Right lobe of liver (tissue), 6 donors: Measurements from ENCODE around the gene EXOC7. TPM values are rescaled to one million over a fixed set of nuclear protein-coding genes. Genes with fewer than 3 reads are reported as not detected.
"Not testable (repeated sequence)": the region's sequence is repeated elsewhere in the genome, so short reads cannot be mapped to it uniquely, and the experiment has no call there.

ENCODE experiments used
- ATAC-seq, 4 donors: fragments of 200-7000 bp; cut with Tn5 transposase; one replicate each; pipeline ENCODE4 v1.9.1; 2020; ENCODE audit warnings: mild to moderate bottlenecking in 4 of 4, moderate library complexity in 4 of 4
- DNase-seq, 3 donors: peaks; one replicate each; pipeline ENCODE4 v3.0.0-alpha.2; 2020
- H3K27ac ChIP-seq, 3 donors: fragments of 200-600 bp; one replicate each; pipeline ENCODE4 v1.8.0; 2022
- H3K27me3 ChIP-seq, 2 donors: fragments of 200-600 bp; one replicate each; pipeline ENCODE4 v1.8.0; 2022
- H3K36me3 ChIP-seq, 4 donors: fragments of 200-600 bp; sonication (generic) in 1 of 4; one replicate each; pipeline versions ENCODE4 v1.5.1 to v1.8.0; 2017 to 2022; ENCODE audit warnings: control low read depth in 1 of 4
- H3K4me1 ChIP-seq, 4 donors: fragments of 200-600 bp; sonication (generic) in 1 of 4; one replicate each; pipeline versions ENCODE4 v1.5.1 to v1.8.0; 2017 to 2022; ENCODE audit warnings: control low read depth in 1 of 4
- H3K4me3 ChIP-seq, 3 donors: fragments of 200-600 bp; one replicate each; pipeline ENCODE4 v1.8.0; 2022
- H3K9me3 ChIP-seq, 4 donors: fragments of 200-600 bp; sonication (generic) in 1 of 4; one replicate each; pipeline versions ENCODE4 v1.5.1 to v1.8.0; 2017 to 2022; ENCODE audit warnings: control low read depth in 1 of 4
- POLR2A ChIP-seq: fragments of 450-650 bp; IDR thresholded peaks from one replicate; pipeline ENCODE4 v1.6.1; 2017; ENCODE audit warnings: antibody characterized with exemption, mild to moderate bottlenecking
- whole genome bisulfite sequencing: methylation state at CpG from one replicate; pipeline ENCODE4 v1.1.6; 2018; ENCODE audit warnings: low coverage, low lambda C conversion rate; ENCODE audit not compliant: insufficient coverage; ENCODE audit errors: missing lambda C conversion rate; 5-methylcytosine and 5-hydroxymethylcytosine counted together
- intact Hi-C, 2 donors: fragments of 100-400 bp; cut with DNase I; formaldehyde crosslinking; loops; one replicate each; pipeline versions ENCODE4 v1.11.2 to v1.14.1; 2022
- total RNA-seq, 6 experiments: library from RNA; depleted of rRNA in 2 of 6; stranded (reverse); fragments of >200 nt in 2 of 6; fragmentation: NEBNext Ultra II Directional in 3 of 6; extraction: Animal tissue kit (Norgen Biotek cat#: 25700) in 3 of 6; gene quantifications; one replicate each; pipeline versions ENCODE4 v1.1.0 to v1.2.4, GENCODE V29; 2016 to 2023
- TF ChIP-seq, protein P1 (sequence below), 4 donors: fragments of 200-600 bp in 3 of 4; fragments of 450-650 bp in 1 of 4; IDR thresholded peaks; one replicate each; pipeline versions ENCODE4 v1.5.1 to v1.8.0; 2016 to 2022; ENCODE audit warnings: antibody characterized with exemption in 4 of 4, mild to moderate bottlenecking in 2 of 4
- donor health status: DM: no; HTN: yes; CAD: no.
- donor health status: DM: no; HTN: no; CAD: no.
- donor health status: DM: no; HTN: no; CAD: no.
- donor health status: DM: no; HTN: yes; CAD: no.
- donor health status: DM: no; HTN: yes; CAD: no.

EXOC7 gene
- total RNA-seq, 6 experiments from 2014 or later: 38.5 to 57.9 (median 50.6) TPM

DNA sequence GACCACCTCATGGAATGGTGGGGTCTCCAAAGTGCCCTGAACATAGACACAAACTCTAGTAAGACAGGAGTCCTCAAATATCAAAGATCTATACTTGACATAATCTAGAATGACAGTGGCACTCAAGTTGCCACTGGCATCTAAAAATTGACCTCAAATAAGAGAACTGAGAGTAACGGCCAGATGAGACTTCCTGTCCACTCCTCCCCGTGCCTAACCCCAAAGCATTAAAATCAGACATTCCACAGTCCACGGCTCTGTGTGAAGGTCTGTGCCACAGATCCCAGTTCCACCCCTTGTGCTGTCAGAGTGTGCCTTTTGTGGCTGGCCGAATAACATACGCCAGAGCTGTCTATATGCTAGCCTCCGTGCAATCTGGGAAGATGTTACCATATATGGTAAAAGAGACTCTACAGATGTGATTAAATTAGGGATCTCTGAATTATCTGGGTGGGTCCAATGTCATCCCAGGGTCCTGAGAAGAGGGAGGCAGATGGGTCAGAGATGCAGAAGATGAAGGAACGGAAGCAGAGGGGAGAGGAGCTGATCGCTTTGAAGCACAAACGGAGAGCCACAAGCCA, 55.5 kb downstream of the EXOC7 start:
- 84% methylated on average over 7 of the region's 9 CpGs for WGBS
- Histone ChIP-seq H3K9me3 (no peaks in the 10 kb centered on the region), H3K27me3 (no peaks in the 10 kb centered on the region), H3K4me1 (no peaks in the 10 kb centered on the region), H3K27ac (no peak overlapping the region), H3K4me3 (no peak overlapping the region), H3K36me3 (peaks cover 0 to 91% (median 50%) of the 10 kb centered on the region in 4 donors)
- no peak for ATAC-seq
- no peak for DNase-seq
- TF ChIP-seq, protein P1, sequence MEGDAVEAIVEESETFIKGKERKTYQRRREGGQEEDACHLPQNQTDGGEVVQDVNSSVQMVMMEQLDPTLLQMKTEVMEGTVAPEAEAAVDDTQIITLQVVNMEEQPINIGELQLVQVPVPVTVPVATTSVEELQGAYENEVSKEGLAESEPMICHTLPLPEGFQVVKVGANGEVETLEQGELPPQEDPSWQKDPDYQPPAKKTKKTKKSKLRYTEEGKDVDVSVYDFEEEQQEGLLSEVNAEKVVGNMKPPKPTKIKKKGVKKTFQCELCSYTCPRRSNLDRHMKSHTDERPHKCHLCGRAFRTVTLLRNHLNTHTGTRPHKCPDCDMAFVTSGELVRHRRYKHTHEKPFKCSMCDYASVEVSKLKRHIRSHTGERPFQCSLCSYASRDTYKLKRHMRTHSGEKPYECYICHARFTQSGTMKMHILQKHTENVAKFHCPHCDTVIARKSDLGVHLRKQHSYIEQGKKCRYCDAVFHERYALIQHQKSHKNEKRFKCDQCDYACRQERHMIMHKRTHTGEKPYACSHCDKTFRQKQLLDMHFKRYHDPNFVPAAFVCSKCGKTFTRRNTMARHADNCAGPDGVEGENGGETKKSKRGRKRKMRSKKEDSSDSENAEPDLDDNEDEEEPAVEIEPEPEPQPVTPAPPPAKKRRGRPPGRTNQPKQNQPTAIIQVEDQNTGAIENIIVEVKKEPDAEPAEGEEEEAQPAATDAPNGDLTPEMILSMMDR (IDR thresholded peaks at IDR 0.05): no peak
- no peak for TF ChIP-seq POLR2A
- intact Hi-C loops: no loop called here

DNA sequence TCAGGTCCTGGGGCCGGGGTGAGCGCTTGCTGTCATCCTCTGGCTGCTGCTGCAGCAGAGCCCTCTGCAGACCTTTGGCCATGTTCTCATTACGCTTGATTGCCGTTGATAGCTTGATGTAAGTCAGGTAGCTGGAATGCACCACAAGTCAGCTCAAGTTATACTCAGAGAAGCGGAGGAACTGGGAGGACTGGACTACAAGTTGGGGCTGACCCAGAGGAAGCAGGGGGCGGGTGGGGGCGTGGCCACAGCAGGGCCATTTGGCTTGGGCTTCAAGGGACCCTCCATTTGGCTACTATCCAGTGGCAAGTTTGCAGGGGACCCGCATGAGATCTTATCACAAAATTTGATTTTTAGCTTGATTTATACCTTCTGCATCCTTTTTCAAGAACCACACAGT, 57.5 kb downstream of the EXOC7 start:
- no peaks in the 10 kb centered on the region for H3K4me1 ChIP-seq
- DNase-seq: no peak
- no peak overlapping the region for H3K4me3 ChIP-seq
- no peaks in the 10 kb centered on the region for H3K9me3 ChIP-seq
- no peak overlapping the region for H3K27ac ChIP-seq
- H3K36me3 ChIP-seq: peaks cover 0 to 94% (median 58%) of the 10 kb centered on the region in 4 donors
- no peak for ATAC-seq
- intact Hi-C loops: no loop called here
- no peaks in the 10 kb centered on the region for H3K27me3 ChIP-seq
- TF ChIP-seq, protein P1 (IDR thresholded peaks at IDR 0.05): no peak
- no peak for TF ChIP-seq POLR2A
- 82% methylated on average over 5 of the region's 8 CpGs for WGBS

DNA sequence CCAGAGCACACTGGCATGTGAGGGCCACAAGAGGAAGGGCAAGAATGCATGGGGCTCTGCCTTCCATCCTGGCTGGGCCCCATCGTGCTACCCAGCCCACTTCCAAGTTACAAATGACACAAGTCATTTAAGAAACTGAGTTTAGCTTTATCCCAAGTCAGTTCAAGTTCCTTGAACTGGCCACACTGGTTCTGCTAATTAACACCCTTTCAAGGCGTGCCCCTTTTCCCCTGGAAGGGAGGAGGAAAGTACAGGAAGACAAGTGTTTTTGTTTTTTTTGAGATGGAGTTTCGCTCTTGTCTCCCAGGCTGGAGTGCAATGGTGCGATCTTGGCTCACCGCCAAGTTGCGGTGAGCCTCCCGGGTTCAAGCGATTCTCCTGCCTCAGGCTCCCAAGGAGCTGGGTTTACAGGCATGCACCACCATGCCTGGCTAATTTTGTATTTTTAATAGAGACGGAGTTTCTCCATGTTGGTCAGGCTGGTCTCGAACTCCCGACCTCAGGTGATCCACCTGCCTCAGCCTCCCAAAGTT, 59.0 kb downstream of the EXOC7 start:
- H3K27ac ChIP-seq, H3K27me3 ChIP-seq, H3K4me1 ChIP-seq, H3K9me3 ChIP-seq, intact Hi-C loops, DNase-seq, H3K4me3 ChIP-seq, ATAC-seq: not testable (repeated sequence)
- H3K36me3 ChIP-seq: peaks cover 4 to 100% (median 64%) of the 10 kb centered on the region in 4 donors
- 74% methylated on average over 2 of the region's 11 CpGs for WGBS

DNA sequence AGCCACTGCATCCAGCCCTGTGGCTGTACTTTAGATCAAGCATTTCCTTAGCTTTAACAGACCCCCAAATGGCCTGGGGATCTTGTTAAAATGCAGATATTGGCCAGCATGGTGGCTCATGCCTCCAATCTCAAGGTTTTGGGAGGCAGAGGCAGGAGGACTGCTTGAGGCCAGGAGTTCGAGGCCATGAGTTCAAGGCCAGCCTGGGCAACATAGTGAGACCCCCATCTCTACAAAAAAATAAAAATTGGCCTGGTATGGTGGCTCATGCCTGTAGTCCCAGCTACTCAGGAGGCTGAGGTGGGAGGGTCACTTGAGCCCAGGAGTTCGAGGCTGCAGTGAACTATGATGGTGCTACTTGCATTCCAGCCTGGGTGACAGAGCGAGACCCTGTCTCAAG, 60.7 kb downstream of the EXOC7 start:
- H3K36me3 ChIP-seq: peaks cover 4 to 95% (median 59%) of the 10 kb centered on the region in 4 donors
- 100% methylated on average over 2 of the region's 3 CpGs for WGBS
- ATAC-seq: not testable (repeated sequence)

DNA sequence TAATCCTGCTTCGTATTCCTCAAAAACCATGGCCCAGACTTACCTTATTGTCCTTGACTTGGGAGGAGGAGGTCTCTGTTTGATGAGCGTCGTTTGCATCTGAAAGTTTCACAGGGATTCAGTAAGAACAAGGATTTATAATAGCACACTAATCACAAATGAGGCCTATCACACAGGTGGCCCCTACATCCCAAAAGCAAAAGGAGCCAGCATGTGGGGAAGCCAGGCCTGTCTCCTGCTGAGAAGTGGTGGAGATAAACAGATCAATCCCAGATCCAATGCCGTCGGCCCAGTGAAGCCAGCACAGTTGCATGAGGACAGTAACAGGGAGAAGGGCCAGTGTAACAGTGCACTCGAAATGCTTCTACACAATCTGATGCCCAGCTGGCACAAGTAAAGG, 63.2 kb downstream of the EXOC7 start:
- 45% methylated on average over 5 of the region's 6 CpGs for WGBS

More for the DNA sequence above, 60.7 kb downstream of the EXOC7 start:
- H3K27me3 ChIP-seq, intact Hi-C loops, H3K27ac ChIP-seq, H3K4me3 ChIP-seq, DNase-seq, H3K9me3 ChIP-seq, H3K4me1 ChIP-seq: not testable (repeated sequence)

More for the DNA sequence above, 63.2 kb downstream of the EXOC7 start:
- H3K4me3 ChIP-seq: no peak overlapping the region
- H3K27ac ChIP-seq: no peak overlapping the region
- ATAC-seq (no peak), DNase-seq (no peak)
- H3K4me1 ChIP-seq: no peaks in the 10 kb centered on the region
- H3K27me3 ChIP-seq: no peaks in the 10 kb centered on the region
- H3K36me3 ChIP-seq: peaks cover 4 to 70% (median 43%) of the 10 kb centered on the region in 4 donors
- H3K9me3 ChIP-seq: no peaks in the 10 kb centered on the region
- intact Hi-C loops: no loop called here
- TF ChIP-seq POLR2A: no peak
- TF ChIP-seq, protein P1 (IDR thresholded peaks at IDR 0.05): no peak
